ENCODE measurements around the gene CFAP65.

GRCh38 chr2:219079417-219079816 is 38.1 kb upstream of the CFAP65 start:
- TF ChIP-seq CTCF (IDR thresholded peaks at IDR 0.05) (no peak), POLR2A (IDR thresholded peaks at IDR 0.05) (peak in 1 of 2 donors; percentile 14)
